Mucosa of stomach (tissue), 1 donor: ENCODE results near the gene STEAP4.
"Not testable (repeated sequence)": the region's sequence is repeated elsewhere in the genome, so short reads cannot be mapped to it uniquely, and the experiment has no call there.

Experiments used
- H3K27me3 ChIP-seq: one replicate; pipeline ENCODE4 v1.7.0; 2013; ENCODE audit warnings: mild to moderate bottlenecking, low read length; ENCODE audit not compliant: control insufficient read depth, insufficient read depth
- H3K36me3 ChIP-seq: one replicate; pipeline ENCODE4 v1.7.0; 2013; ENCODE audit warnings: low read length; ENCODE audit not compliant: control insufficient read depth, insufficient read depth
- H3K4me1 ChIP-seq: one replicate; pipeline ENCODE4 v1.7.0; 2013; ENCODE audit warnings: mild to moderate bottlenecking, low read length; ENCODE audit not compliant: control insufficient read depth, insufficient read depth
- H3K4me3 ChIP-seq: one replicate; pipeline ENCODE4 v1.7.0; 2013; ENCODE audit warnings: low read length
- H3K9ac ChIP-seq: one replicate; pipeline ENCODE4 v1.7.0; 2013; ENCODE audit warnings: mild to moderate bottlenecking, low read length, moderate library complexity
- H3K9me3 ChIP-seq: one replicate; pipeline ENCODE4 v1.7.0; 2013; ENCODE audit warnings: mild to moderate bottlenecking, low read length, moderate library complexity; ENCODE audit not compliant: control insufficient read depth
- donor health status: Pancreatic carcinoma.

The STEAP4 gene

GRCh38 chr7:88260719-88261118, 46.0 kb downstream of the STEAP4 start:
- Histone ChIP-seq H3K36me3 (no peaks in the 10 kb centered on the region), H3K9me3 (no peaks in the 10 kb centered on the region), H3K4me1 (no peaks in the 10 kb centered on the region), H3K9ac (no peak overlapping the region), H3K27me3 (no peaks in the 10 kb centered on the region), H3K4me3 (no peak overlapping the region)

- Histone ChIP-seq H3K27me3 (no peaks in the 10 kb centered on the region), H3K36me3 (no peaks in the 10 kb centered on the region), H3K4me1 (no peaks in the 10 kb centered on the region), H3K9ac (no peak overlapping the region), H3K4me3 (no peak overlapping the region), H3K9me3 (no peaks in the 10 kb centered on the region)
Observed at GRCh38 chr7:88259656-88260380, 46.9 kb downstream of the STEAP4 start.

GRCh38 chr7:88258296-88258695, 48.4 kb downstream of the STEAP4 start:
- not testable (repeated sequence) for H3K9me3 ChIP-seq, H3K4me3 ChIP-seq, H3K9ac ChIP-seq, H3K27me3 ChIP-seq, H3K36me3 ChIP-seq, H3K4me1 ChIP-seq

- no peaks in the 10 kb centered on the region for H3K27me3 ChIP-seq
- no peaks in the 10 kb centered on the region for H3K9me3 ChIP-seq
- H3K4me1 ChIP-seq, result no peaks in the 10 kb centered on the region
Observed at GRCh38 chr7:88256906-88257305, 49.8 kb downstream of the STEAP4 start.

GRCh38 chr7:88254721-88255424, 51.8 kb downstream of the STEAP4 start:
- H3K4me3 ChIP-seq, result no peak overlapping the region
- no peak overlapping the region for H3K9ac ChIP-seq
- no peaks in the 10 kb centered on the region for H3K27me3 ChIP-seq
- H3K9me3 ChIP-seq, result no peaks in the 10 kb centered on the region
- no peaks in the 10 kb centered on the region for H3K36me3 ChIP-seq
- H3K4me1 ChIP-seq, result no peaks in the 10 kb centered on the region

More at GRCh38 chr7:88256906-88257305, 49.8 kb downstream of the STEAP4 start:
- no peak overlapping the region for H3K4me3 ChIP-seq
- H3K9ac ChIP-seq, result no peak overlapping the region
- H3K36me3 ChIP-seq, result no peaks in the 10 kb centered on the region

- no peak overlapping the region for H3K4me3 ChIP-seq
- no peaks in the 10 kb centered on the region for H3K4me1 ChIP-seq
- no peaks in the 10 kb centered on the region for H3K9me3 ChIP-seq
Observed at GRCh38 chr7:88253640-88254039, 53.1 kb downstream of the STEAP4 start.

DNA sequence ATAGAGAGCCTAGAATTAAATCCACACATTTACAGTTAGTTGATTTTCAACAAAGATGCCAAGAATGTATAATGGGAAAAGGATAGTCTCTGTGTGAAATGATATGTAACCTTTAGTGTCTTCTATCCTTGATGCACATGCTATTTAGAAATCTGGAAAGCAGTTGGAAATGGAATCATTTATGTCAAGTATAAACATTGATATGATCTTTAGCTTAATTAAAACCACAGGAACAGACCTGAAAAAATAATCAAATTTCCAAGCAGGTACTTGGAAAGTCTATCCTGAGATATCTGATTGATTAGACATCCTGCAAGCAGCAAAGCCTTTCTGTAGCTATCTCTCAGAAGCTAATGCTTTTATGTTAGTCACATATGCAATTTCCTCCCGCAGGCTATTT, 62.4 kb downstream of the STEAP4 start:
- Histone ChIP-seq H3K27me3 (no peaks in the 10 kb centered on the region), H3K4me1 (peaks cover 3% of the 10 kb centered on the region), H3K9me3 (no peaks in the 10 kb centered on the region), H3K4me3 (no peak overlapping the region), H3K9ac (no peak overlapping the region), H3K36me3 (no peaks in the 10 kb centered on the region)

More at GRCh38 chr7:88253640-88254039, 53.1 kb downstream of the STEAP4 start:
- Histone ChIP-seq H3K27me3 (no peaks in the 10 kb centered on the region), H3K36me3 (no peaks in the 10 kb centered on the region), H3K9ac (no peak overlapping the region)

DNA sequence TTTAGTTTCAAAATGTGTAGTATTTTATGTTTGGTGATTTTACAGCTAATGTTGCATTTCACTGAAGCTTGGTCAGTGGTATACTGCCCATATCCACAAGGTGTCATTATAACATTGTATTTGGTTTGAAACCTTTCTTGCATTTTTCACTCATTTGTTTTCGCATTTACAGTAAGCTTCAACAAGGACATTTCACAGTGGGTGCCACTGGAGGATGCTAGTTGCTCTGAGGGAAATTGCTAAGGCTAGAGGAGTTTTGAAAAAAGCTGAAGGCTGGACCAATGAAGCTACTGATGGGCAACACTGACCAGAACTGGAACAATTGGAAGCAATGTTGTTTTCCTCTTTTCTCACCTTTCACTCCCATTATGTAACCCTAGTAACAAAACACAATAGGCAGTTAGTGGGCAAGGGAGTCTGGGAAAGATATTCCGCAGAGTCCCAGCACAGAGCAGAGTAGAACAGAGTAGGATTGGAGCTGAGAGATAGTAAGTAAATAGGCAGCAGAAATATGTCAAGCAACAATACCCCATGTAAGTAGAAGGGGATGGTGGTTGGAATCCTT, 63.3 kb downstream of the STEAP4 start:
- H3K9me3 ChIP-seq, result no peaks in the 10 kb centered on the region
- no peaks in the 10 kb centered on the region for H3K27me3 ChIP-seq
- H3K4me1 ChIP-seq, result peaks cover 3% of the 10 kb centered on the region
- no peaks in the 10 kb centered on the region for H3K36me3 ChIP-seq
- H3K9ac ChIP-seq, result no peak overlapping the region
- H3K4me3 ChIP-seq, result no peak overlapping the region

DNA sequence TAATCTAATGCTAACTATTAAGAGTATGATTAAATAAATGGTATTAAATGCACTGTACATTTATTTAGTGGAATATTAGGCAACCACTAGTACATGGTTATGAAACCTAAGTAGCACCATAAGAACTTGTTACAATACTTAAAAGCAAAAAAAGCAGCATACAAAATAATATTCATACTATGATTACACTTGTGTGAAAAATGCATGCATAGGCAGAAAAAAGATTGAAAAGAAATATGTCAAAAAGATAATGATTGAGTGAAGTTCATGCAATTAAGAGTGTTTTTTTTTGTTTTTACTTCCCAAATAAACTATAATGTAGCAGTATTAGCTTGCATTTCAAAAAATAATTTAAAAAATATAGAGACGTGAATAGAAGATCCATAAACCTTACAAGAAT, 66.8 kb downstream of the STEAP4 start:
- no peaks in the 10 kb centered on the region for H3K9me3 ChIP-seq
- no peaks in the 10 kb centered on the region for H3K36me3 ChIP-seq
- no peak overlapping the region for H3K4me3 ChIP-seq
- no peaks in the 10 kb centered on the region for H3K27me3 ChIP-seq
- no peak overlapping the region for H3K9ac ChIP-seq
- peaks cover 3% of the 10 kb centered on the region for H3K4me1 ChIP-seq

GRCh38 chr7:88233828-88234227, 72.9 kb downstream of the STEAP4 start:
- no peaks in the 10 kb centered on the region for H3K4me1 ChIP-seq
- H3K9me3 ChIP-seq, result no peaks in the 10 kb centered on the region
- no peaks in the 10 kb centered on the region for H3K36me3 ChIP-seq
- H3K4me3 ChIP-seq, result no peak overlapping the region
- no peak overlapping the region for H3K9ac ChIP-seq
- no peaks in the 10 kb centered on the region for H3K27me3 ChIP-seq

- Histone ChIP-seq H3K4me1 (peaks cover 8% of the 10 kb centered on the region), H3K27me3 (no peaks in the 10 kb centered on the region), H3K9me3 (no peaks in the 10 kb centered on the region), H3K4me3 (no peak overlapping the region), H3K36me3 (no peaks in the 10 kb centered on the region), H3K9ac (no peak overlapping the region)
Observed at GRCh38 chr7:88230646-88231045, 76.0 kb downstream of the STEAP4 start.

- Histone ChIP-seq H3K4me1 (peaks cover 8% of the 10 kb centered on the region), H3K36me3 (no peaks in the 10 kb centered on the region), H3K27me3 (no peaks in the 10 kb centered on the region), H3K9ac (no peak overlapping the region), H3K4me3 (no peak overlapping the region), H3K9me3 (no peaks in the 10 kb centered on the region)
Observed at GRCh38 chr7:88229302-88229995, 77.2 kb downstream of the STEAP4 start.
